HEK293T (cell line): ENCODE data around the gene MEF2B.
A peak's percentile ranks its signal among the peaks of the same experiment; 100 is the strongest.
"Not testable (repeated sequence)": the region's sequence is repeated elsewhere in the genome, so short reads cannot be mapped to it uniquely, and the experiment has no call there.

Experiments used
- CTCF ChIA-PET: fragments of 350-600 bp; formaldehyde crosslinking; extraction: SDS; loops from one replicate; lab custom pipeline; 2021; ENCODE audit warnings: antibody characterized with exemption, inconsistent platforms; lab: Yijun Ruan, JAX
- POLR2A ChIA-PET: fragments of 350-600 bp; formaldehyde crosslinking; extraction: SDS; loops from one replicate; lab custom pipeline; 2020; ENCODE audit warnings: antibody characterized with exemption, inconsistent platforms; lab: Yijun Ruan, JAX
- DNase-seq: peaks from one replicate; pipeline ENCODE4 v3.0.0; 2012; ENCODE audit warnings: mixed read lengths; ENCODE audit errors: extremely low spot score
- ARNT ChIP-seq: fragments of 450-650 bp; IDR thresholded peaks from 2 replicates; pipeline ENCODE4 v1.6.1; 2017; ENCODE audit warnings: mild to moderate bottlenecking
- BHLHE40 ChIP-seq: fragments of 450-650 bp; IDR thresholded peaks from 2 replicates; pipeline ENCODE4 v1.6.1; 2016; ENCODE audit warnings: mild to moderate bottlenecking, moderate library complexity, borderline replicate concordance
- CTBP1 ChIP-seq: fragments of 450-650 bp; IDR thresholded peaks from 2 replicates; pipeline ENCODE4 v1.6.1; 2016; ENCODE audit warnings: borderline replicate concordance
- ELF4 ChIP-seq: fragments of 450-650 bp; IDR thresholded peaks from 2 replicates; pipeline ENCODE4 v1.6.1; 2017; ENCODE audit warnings: antibody characterized with exemption
- FOXA1 ChIP-seq: fragments of 450-650 bp; IDR thresholded peaks from 2 replicates; pipeline ENCODE4 v1.6.1; 2016; ENCODE audit warnings: mild to moderate bottlenecking
- FOXK2 ChIP-seq: fragments of 450-650 bp; IDR thresholded peaks from 2 replicates; pipeline ENCODE4 v1.6.1; 2016; ENCODE audit warnings: mild to moderate bottlenecking
- FOXM1 ChIP-seq: fragments of 450-650 bp; IDR thresholded peaks from 2 replicates; pipeline ENCODE4 v1.6.1; 2017; ENCODE audit warnings: mild to moderate bottlenecking, borderline replicate concordance
- HDGF ChIP-seq: fragments of 450-650 bp; IDR thresholded peaks from 2 replicates; pipeline ENCODE4 v1.6.1; 2017; ENCODE audit warnings: antibody characterized with exemption, borderline replicate concordance
- L3MBTL2 ChIP-seq: fragments of 450-650 bp; conservative IDR thresholded peaks from 2 replicates; pipeline ENCODE4 v1.6.1; 2016; ENCODE audit warnings: mild to moderate bottlenecking
- LEF1 ChIP-seq: fragments of 450-650 bp; IDR thresholded peaks from 2 replicates; pipeline ENCODE4 v1.6.1; 2017; ENCODE audit warnings: mild to moderate bottlenecking, borderline replicate concordance
- NFRKB ChIP-seq: fragments of 450-650 bp; IDR thresholded peaks from 2 replicates; pipeline ENCODE4 v1.6.1; 2016; ENCODE audit warnings: mild to moderate bottlenecking, moderate library complexity
- PKNOX1 ChIP-seq: fragments of 450-650 bp; IDR thresholded peaks from 2 replicates; pipeline ENCODE4 v1.6.1; 2016
- SP1 ChIP-seq: fragments of 450-650 bp; IDR thresholded peaks from 2 replicates; pipeline ENCODE4 v1.6.1; 2017
- SUZ12 ChIP-seq: fragments of 450-650 bp; IDR thresholded peaks from 2 replicates; pipeline ENCODE4 v1.6.1; 2016; ENCODE audit warnings: mild to moderate bottlenecking
- TARDBP ChIP-seq: fragments of 450-650 bp; IDR thresholded peaks from 2 replicates; pipeline ENCODE4 v1.6.1; 2016
- ZNF384 ChIP-seq: fragments of 450-650 bp; IDR thresholded peaks from 2 replicates; pipeline ENCODE4 v1.6.1; 2016

Gene MEF2B

DNA sequence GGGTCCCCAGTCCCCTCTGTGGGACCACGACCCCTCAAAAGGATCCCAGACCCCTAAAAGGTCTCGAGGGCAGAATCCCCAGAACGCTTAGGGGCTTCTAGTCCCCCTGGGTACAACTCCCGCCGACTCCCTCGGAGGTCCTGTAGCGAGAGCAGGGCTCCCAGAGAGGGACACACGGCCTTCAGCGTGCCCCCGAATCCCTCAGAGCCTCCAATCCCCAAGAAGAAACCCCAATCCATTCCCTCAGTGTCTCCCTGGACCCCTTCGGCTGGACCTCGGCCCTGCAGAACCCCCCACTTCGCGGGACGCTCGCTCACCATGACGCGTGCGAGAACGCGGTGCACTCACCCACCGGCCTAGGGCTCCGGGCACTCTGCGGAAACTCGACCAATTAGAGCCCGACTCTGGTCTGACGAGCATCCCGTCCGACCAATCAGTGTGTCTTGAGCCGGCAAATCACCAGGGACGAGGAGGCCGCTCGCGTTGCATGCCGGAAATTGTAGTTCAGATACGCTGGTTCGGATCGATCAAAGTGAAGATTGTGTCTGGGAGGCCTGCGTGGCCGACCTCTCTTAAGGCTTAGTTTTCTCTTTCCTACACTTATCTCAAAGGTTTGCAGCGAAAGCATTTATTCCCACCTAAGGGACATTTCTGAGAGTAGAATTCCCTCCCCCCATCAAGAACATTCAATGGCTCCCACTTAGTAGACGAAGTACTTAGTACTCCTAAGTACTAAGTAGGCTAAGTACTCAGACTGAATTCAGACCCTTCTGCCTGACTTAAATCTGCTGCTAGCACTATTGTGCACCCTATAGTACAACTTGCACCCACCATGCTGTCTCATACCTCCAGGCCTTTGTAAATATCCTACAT, 31.7 kb downstream of the MEF2B start, which contains the start of gene TMEM161A:
Gene TMEM161A (minus strand): TSS at position 370 of the 873 bp plus-strand sequence. CDS start 50 bp downstream, at position 320.
- POLR2A ChIA-PET = no interaction called here
- peak; percentile 99 for DNase-seq
- CTCF ChIA-PET = interaction anchor here (0.7 kb wide), 2 partner anchors 11 to 72 kb away, joined by 3 to 6 read pairs; no protein-coding TSS in a partner anchor
- TF ChIP-seq FOXA1 = no peak
- TF ChIP-seq SP1 = no peak
- TF ChIP-seq HDGF = no peak
- TF ChIP-seq L3MBTL2 = peak; percentile 98
- no peak for TF ChIP-seq FOXK2
- TF ChIP-seq ELF4 = peak; percentile 36; the same call in 1 of the 2 replicates
- TF ChIP-seq TARDBP = no peak
- TF ChIP-seq CTBP1 = no peak
- TF ChIP-seq PKNOX1 = peak; percentile 99

DNA sequence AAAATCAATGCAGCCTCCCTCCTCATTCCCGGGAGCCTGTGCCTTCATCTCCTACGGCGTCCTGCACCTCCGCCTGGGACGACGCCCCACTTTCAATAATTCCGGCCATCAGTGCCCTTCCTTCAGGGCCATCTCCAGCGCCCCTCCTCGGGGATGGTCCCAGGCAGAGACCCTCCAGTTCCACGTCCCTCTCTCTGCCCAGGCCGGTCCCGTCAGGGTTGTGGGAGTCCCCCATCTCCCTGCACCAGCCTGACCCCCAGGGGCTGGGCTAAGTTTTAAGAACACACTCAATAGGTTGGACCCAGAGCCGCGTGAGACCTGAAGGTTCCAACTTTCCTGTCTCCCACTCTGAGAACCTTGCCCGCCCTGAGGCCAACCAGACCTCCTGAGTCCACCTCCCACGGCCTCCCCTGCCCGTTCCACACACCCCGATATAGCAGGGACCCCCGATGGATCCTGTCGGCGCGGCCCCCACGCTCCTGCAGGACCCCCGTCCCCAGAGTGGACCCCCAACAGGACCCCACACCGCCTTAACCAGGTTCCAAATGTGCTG, 32.4 kb downstream of the MEF2B start:
- ChIA-PET POLR2A (interaction anchor here (0.6 to 0.7 kb wide), 2 partner anchors 32 to 227 kb away, joined by 3 read pairs; no protein-coding TSS in a partner anchor), CTCF (no interaction called here)
- TF ChIP-seq LEF1 (no peak), ARNT (no peak), NFRKB (no peak), BHLHE40 (no peak), L3MBTL2 (no peak), ELF4 (no peak), CTBP1 (no peak), SP1 (no peak), FOXA1 (no peak), TARDBP (no peak), SUZ12 (no peak)
- no peak for DNase-seq

GRCh38 chr19:19135713-19136112, 34.4 kb downstream of the MEF2B start:
- ChIA-PET POLR2A (interaction anchor here (1.2 kb wide), 1 partner anchor 30 kb away, joined by 3 read pairs; no protein-coding TSS in a partner anchor), CTCF (interaction anchor here (0.8 kb wide), 1 partner anchor 61 kb away, joined by 3 read pairs; no protein-coding TSS in a partner anchor)
- DNase-seq = not testable (repeated sequence)

- peak; percentile 70 for DNase-seq
- CTCF ChIA-PET = no interaction called here
- TF ChIP-seq SP1 = peak; percentile 56; the same call in 1 of the 2 replicates
- TF ChIP-seq ZNF384 = no peak
- 0 out of 2 replicates have a peak, but pooled peaks have one; percentile 14 for TF ChIP-seq L3MBTL2
- 0 out of 2 replicates have a peak, but pooled peaks have one; percentile 20 for TF ChIP-seq PKNOX1
- no peak for TF ChIP-seq BHLHE40
- TF ChIP-seq HDGF = no peak
- POLR2A ChIA-PET = interaction anchor here (1.2 kb wide), 1 partner anchor 29 kb away, joined by 3 read pairs; no protein-coding TSS in a partner anchor
Measured at GRCh38 chr19:19134687-19135158, 35.3 kb downstream of the MEF2B start.

DNA sequence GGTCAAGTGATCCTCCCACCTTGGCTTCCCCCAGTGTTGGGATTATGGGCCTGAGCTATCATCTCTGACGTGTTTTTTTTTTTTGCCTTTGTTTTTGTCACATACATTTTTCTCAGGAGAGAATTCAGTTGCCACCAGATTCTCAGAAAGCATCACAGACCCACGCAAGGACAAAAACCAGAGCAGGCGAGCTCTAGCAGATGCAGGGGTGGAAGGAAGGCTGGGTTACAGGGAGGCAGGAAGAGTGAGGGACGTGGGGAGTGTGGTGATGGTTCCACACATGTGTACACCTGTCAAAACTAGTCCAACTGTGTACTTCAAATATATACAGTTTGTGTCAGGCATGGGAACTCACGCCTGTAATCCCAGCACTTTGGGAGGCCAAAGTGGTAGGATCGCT, 36.1 kb downstream of the MEF2B start:
- CTCF ChIA-PET = no interaction called here
- no peak for TF ChIP-seq BHLHE40
- no peak for TF ChIP-seq FOXA1
- no peak for TF ChIP-seq NFRKB
- TF ChIP-seq TARDBP = no peak
- no peak for TF ChIP-seq L3MBTL2
- TF ChIP-seq HDGF = no peak
- no peak for TF ChIP-seq LEF1
- no peak for TF ChIP-seq ZNF384
- TF ChIP-seq CTBP1 = no peak
- TF ChIP-seq ARNT = no peak
- TF ChIP-seq FOXM1 = no peak
- TF ChIP-seq PKNOX1 = no peak
- no peak for TF ChIP-seq SUZ12
- no peak for TF ChIP-seq ELF4
- no peak for TF ChIP-seq SP1
- no peak for DNase-seq
- POLR2A ChIA-PET = no interaction called here

DNA sequence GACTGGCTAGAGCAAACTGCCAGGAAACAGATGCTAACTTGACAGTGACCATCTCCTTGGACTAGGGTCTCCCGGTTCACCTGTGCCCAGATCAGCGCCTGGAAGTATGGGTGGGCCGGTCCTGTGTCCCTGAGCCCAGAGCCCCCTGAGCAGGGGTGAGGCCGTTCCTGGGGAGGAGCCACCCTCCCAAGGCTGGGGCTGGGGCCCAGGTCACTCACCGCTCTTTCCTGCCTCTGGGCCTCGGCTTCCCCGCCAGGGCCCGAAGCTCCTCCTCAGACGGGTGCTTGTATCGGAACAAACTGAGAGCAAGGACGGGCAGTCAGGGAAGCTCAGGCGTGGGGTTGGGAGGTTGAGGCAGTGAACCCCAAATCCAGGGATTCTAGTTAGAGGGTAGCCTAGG, 37.2 kb downstream of the MEF2B start:
- TF ChIP-seq ELF4 (no peak), TARDBP (no peak), HDGF (no peak), BHLHE40 (no peak), ARNT (no peak), FOXM1 (no peak), FOXA1 (no peak), LEF1 (no peak), L3MBTL2 (no peak), PKNOX1 (no peak), CTBP1 (no peak), NFRKB (no peak), FOXK2 (no peak), SP1 (no peak), SUZ12 (no peak), ZNF384 (no peak)
- POLR2A ChIA-PET = no interaction called here
- DNase-seq = no peak
- CTCF ChIA-PET = no interaction called here
